ENCODE measurements around the gene KIAA0513. TPM values are rescaled to one million over a fixed set of nuclear protein-coding genes. Genes with fewer than 3 reads are reported as not detected.

The KIAA0513 gene
- total and polyA plus RNA-seq, 9 donors: 2.8 to 12.8 (median 7.1) TPM

GRCh38 chr16:85132456-85133289 lies 105.1 kb downstream of the KIAA0513 start:
- Histone ChIP-seq H3K27ac (no peak overlapping the region), H3K4me1 (ENCODE audit: insufficient read depth) (peaks cover 13% of the 10 kb centered on the region), H3K9me3 (no peaks in the 10 kb centered on the region), H3K36me3 (no peaks in the 10 kb centered on the region), H3K4me3 (no peak overlapping the region), H3K27me3 (no peaks in the 10 kb centered on the region)
- 92 to 95% (median 93%) methylated on average over 20 of the region's 20 CpGs for WGBS, 3 donors
- no peak for DNase-seq
- TF ChIP-seq CTCF (IDR thresholded peaks at IDR 0.05) (no peak), EP300 (IDR thresholded peaks at IDR 0.05) (no peak), POLR2A (IDR thresholded peaks at IDR 0.05) (no peak)
- intact Hi-C loops (cut with DNase I): loop anchor here in 2 of 4 donors (5.0 to 10.0 kb wide), 2 partner anchors 102 to 105 kb away; no protein-coding TSS in a partner anchor

- 86 to 95% (median 95%) methylated on average over 1 of the region's 1 CpG for WGBS, 3 donors
- no peak for DNase-seq
- H3K27me3 ChIP-seq: no peaks in the 10 kb centered on the region
- H3K4me1 ChIP-seq (ENCODE audit: insufficient read depth): peaks cover 16% of the 10 kb centered on the region
- H3K4me3 ChIP-seq: no peak overlapping the region
- H3K36me3 ChIP-seq: no peaks in the 10 kb centered on the region
- H3K27ac ChIP-seq: no peak overlapping the region
- intact Hi-C loops (cut with DNase I): loop anchor here in 2 of 4 donors (5.0 to 10.0 kb wide), 2 partner anchors 102 to 104 kb away; no protein-coding TSS in a partner anchor
- TF ChIP-seq EP300 (IDR thresholded peaks at IDR 0.05) (no peak), POLR2A (IDR thresholded peaks at IDR 0.05) (no peak), CTCF (IDR thresholded peaks at IDR 0.05) (no peak)
- no peaks in the 10 kb centered on the region for H3K9me3 ChIP-seq
Measured at GRCh38 chr16:85133290-85133599, 105.7 kb downstream of the KIAA0513 start.

- H3K36me3 ChIP-seq: no peaks in the 10 kb centered on the region
- intact Hi-C loops (cut with DNase I): loop anchor here in 2 of 4 donors (5.0 to 10.0 kb wide), 2 partner anchors 101 to 103 kb away; no protein-coding TSS in a partner anchor
- no peaks in the 10 kb centered on the region for H3K9me3 ChIP-seq
- 92 to 95% (median 94%) methylated on average over 19 of the region's 19 CpGs for WGBS, 3 donors
- peaks cover 18% of the 10 kb centered on the region for H3K4me1 ChIP-seq (ENCODE audit: insufficient read depth)
- no peak for TF ChIP-seq POLR2A (IDR thresholded peaks at IDR 0.05)
- no peak for TF ChIP-seq EP300 (IDR thresholded peaks at IDR 0.05)
- no peak for TF ChIP-seq CTCF (IDR thresholded peaks at IDR 0.05)
- H3K4me3 ChIP-seq: no peak overlapping the region
- no peak overlapping the region for H3K27ac ChIP-seq
- peak in 1 of 5 donors; percentile 29 for DNase-seq
- H3K27me3 ChIP-seq: no peaks in the 10 kb centered on the region
Measured at GRCh38 chr16:85134076-85134788, 106.6 kb downstream of the KIAA0513 start.

GRCh38 chr16:85134789-85135142 lies 107.2 kb downstream of the KIAA0513 start:
- DNase-seq: peak in 1 of 5 donors; percentile 49
- H3K4me3 ChIP-seq: no peak overlapping the region
- H3K27me3 ChIP-seq: no peaks in the 10 kb centered on the region
- no peaks in the 10 kb centered on the region for H3K36me3 ChIP-seq
- intact Hi-C loops (cut with DNase I): loop anchor here in 2 of 4 donors (5.0 to 10.0 kb wide), 2 partner anchors 100 to 103 kb away; no protein-coding TSS in a partner anchor
- H3K4me1 ChIP-seq (ENCODE audit: insufficient read depth): peaks cover 17% of the 10 kb centered on the region
- H3K27ac ChIP-seq: no peak overlapping the region
- no peaks in the 10 kb centered on the region for H3K9me3 ChIP-seq
- TF ChIP-seq POLR2A (IDR thresholded peaks at IDR 0.05) (no peak), EP300 (IDR thresholded peaks at IDR 0.05) (no peak), CTCF (IDR thresholded peaks at IDR 0.05) (no peak)
- 85 to 94% (median 89%) methylated on average over 7 to 14 of the region's 14 CpGs for whole genome bisulfite sequencing, 3 donors
